Stomach (tissue), 9 donors: Measurements from ENCODE around the gene ADCY9. TPM values are rescaled to one million over a fixed set of nuclear protein-coding genes. Genes with fewer than 3 reads are reported as not detected.

Experiments used
- DNase-seq, 2 donors: peaks; one replicate each; pipeline versions ENCODE4 v3.0.0 to v3.0.0-alpha.2; 2013 to 2019
- H3K27ac ChIP-seq, 5 donors: fragments of 200-600 bp in 4 of 5; sonication (generic) in 4 of 5; one replicate each; pipeline ENCODE4 v1.5.1; 2013 to 2019; ENCODE audit warnings: mild to moderate bottlenecking in 1 of 5, moderate library complexity in 1 of 5
- H3K27me3 ChIP-seq, 3 donors: fragments of 200-600 bp; sonication (generic); one replicate each; pipeline ENCODE4 v1.5.1; 2017 to 2019; ENCODE audit warnings: mixed run types in 1 of 3
- H3K36me3 ChIP-seq, 4 donors: fragments of 200-600 bp; sonication (generic); 1 replicate in 3 of 4; 2 replicates in 1 of 4; pipeline ENCODE4 v1.5.1; 2016 to 2019
- H3K4me1 ChIP-seq, 4 donors: fragments of 200-600 bp; sonication (generic); one replicate each; pipeline ENCODE4 v1.5.1; 2016 to 2019
- H3K4me3 ChIP-seq, 4 donors: fragments of 200-600 bp; sonication (generic) in 3 of 4; one replicate each; pipeline ENCODE4 v1.5.1; 2016 to 2019; ENCODE audit warnings: mild to moderate bottlenecking in 1 of 4
- H3K9me3 ChIP-seq, 4 donors: fragments of 200-600 bp; sonication (generic); one replicate each; pipeline ENCODE4 v1.5.1; 2016 to 2019
- CTCF ChIP-seq, 7 experiments: fragments of 450-650 bp in 4 of 7; fragments of 200-600 bp in 3 of 7; sonication (generic) in 3 of 7; IDR thresholded peaks; one replicate each; pipeline ENCODE4 v1.5.1; 2016 to 2019; ENCODE audit warnings: antibody characterized with exemption in 7 of 7, control low read depth in 2 of 7, mild to moderate bottlenecking in 1 of 7
- EP300 ChIP-seq: sonication (generic); formaldehyde crosslinking; IDR thresholded peaks from one replicate; pipeline ENCODE4 v1.6.1; 2017; ENCODE audit warnings: antibody characterized with exemption
- POLR2A ChIP-seq, 4 donors: fragments of 450-650 bp; IDR thresholded peaks; one replicate each; pipeline ENCODE4 v1.6.1; 2016; ENCODE audit warnings: antibody characterized with exemption in 4 of 4, control low read depth in 2 of 4, mild to moderate bottlenecking in 1 of 4, moderate library complexity in 1 of 4
- POLR2AphosphoS5 ChIP-seq, 3 donors: sonication (generic); formaldehyde crosslinking; IDR thresholded peaks; one replicate each; pipeline ENCODE4 v1.6.1; 2016; ENCODE audit warnings: antibody characterized with exemption in 3 of 3
- WGBS, 5 donors: extraction: QIAGEN DNeasy Blood & Tissue Kit in 3 of 5; methylation state at CpG; one replicate each; pipeline versions ENCODE4 v1.1.5 to v1.1.7; 2013 to 2018; 5-methylcytosine and 5-hydroxymethylcytosine counted together
- intact Hi-C: fragments of 100-400 bp; cut with DNase I; formaldehyde crosslinking; loops from one replicate; pipeline ENCODE4 v1.15.1; 2023; ENCODE audit warnings: low total_unique reads
- polyA plus RNA-seq, 3 donors: library from polyadenylated mRNA; stranded (reverse); fragments of 200-250 nt; gene quantifications; one replicate each; pipeline ENCODE4 v1.2.3, GENCODE V29; 2013
- total RNA-seq, 5 donors: library from RNA; depleted of rRNA; stranded (reverse); fragments of >200 nt; gene quantifications; one replicate each; pipeline versions ENCODE4 v1.1.0 to v1.2.3, GENCODE V29; 2014 to 2016
- donor health status: healthy with polysubstance abuse.
- donor health status: Bipolar disorder and iron deficiency.
- donor health status: healthy.

Gene ADCY9
- total and polyA plus RNA-seq, 8 donors = 1.7 to 55.0 (median 12.9) TPM

GRCh38 chr16:3971261-3971660 is 145.0 kb downstream of the ADCY9 start:
- 87 to 91% (median 88%) methylated on average over 9 of the region's 9 CpGs for WGBS, 5 donors
- H3K4me3 ChIP-seq = no peak overlapping the region
- no peaks in the 10 kb centered on the region for H3K9me3 ChIP-seq
- no peak for DNase-seq
- no peaks in the 10 kb centered on the region for H3K27me3 ChIP-seq
- peaks cover 0 to 62% (median 40%) of the 10 kb centered on the region in 4 donors for H3K36me3 ChIP-seq
- no peaks in the 10 kb centered on the region for H3K4me1 ChIP-seq
- no peak overlapping the region for H3K27ac ChIP-seq
- TF ChIP-seq POLR2AphosphoS5 (IDR thresholded peaks at IDR 0.05) = no peak
- TF ChIP-seq CTCF (IDR thresholded peaks at IDR 0.05) = no peak
- TF ChIP-seq EP300 = no peak
- TF ChIP-seq POLR2A (IDR thresholded peaks at IDR 0.05) = no peak
- intact Hi-C loops = no loop called here

GRCh38 chr16:3968551-3968950 is 147.7 kb downstream of the ADCY9 start:
- Histone ChIP-seq H3K27ac (no peak overlapping the region), H3K36me3 (peaks cover 0 to 47% (median 35%) of the 10 kb centered on the region in 4 donors), H3K4me1 (no peaks in the 10 kb centered on the region), H3K4me3 (no peak overlapping the region), H3K27me3 (no peaks in the 10 kb centered on the region), H3K9me3 (no peaks in the 10 kb centered on the region)
- intact Hi-C loops = no loop called here
- DNase-seq = no peak
- WGBS, 5 donors = 86 to 94% (median 89%) methylated on average over 8 of the region's 8 CpGs
- no peak for TF ChIP-seq POLR2A (IDR thresholded peaks at IDR 0.05)
- no peak for TF ChIP-seq CTCF (IDR thresholded peaks at IDR 0.05)
- TF ChIP-seq POLR2AphosphoS5 (IDR thresholded peaks at IDR 0.05) = no peak
- TF ChIP-seq EP300 = no peak

- no peak for TF ChIP-seq POLR2AphosphoS5 (IDR thresholded peaks at IDR 0.05)
- TF ChIP-seq EP300 = no peak
- TF ChIP-seq POLR2A (IDR thresholded peaks at IDR 0.05) = no peak
- TF ChIP-seq CTCF (IDR thresholded peaks at IDR 0.05) = no peak
- H3K36me3 ChIP-seq = peaks cover 0 to 32% (median 30%) of the 10 kb centered on the region in 4 donors
- DNase-seq = no peak
- H3K4me3 ChIP-seq = no peak overlapping the region
- WGBS, 5 donors = 96 to 97% (median 97%) methylated on average over 24 of the region's 24 CpGs
- no peaks in the 10 kb centered on the region for H3K27me3 ChIP-seq
- no peaks in the 10 kb centered on the region for H3K9me3 ChIP-seq
- H3K4me1 ChIP-seq = peaks cover 0 to 11% (median 5%) of the 10 kb centered on the region in 4 donors
- intact Hi-C loops = no loop called here
- no peak overlapping the region for H3K27ac ChIP-seq
Observed at GRCh38 chr16:3966681-3967080, 149.6 kb downstream of the ADCY9 start.

- no peaks in the 10 kb centered on the region for H3K9me3 ChIP-seq
- TF ChIP-seq CTCF (IDR thresholded peaks at IDR 0.05) (no peak), EP300 (no peak)
- 96 to 97% (median 97%) methylated on average over 50 of the region's 50 CpGs for WGBS, 5 donors
- H3K4me3 ChIP-seq = no peak overlapping the region
- no peaks in the 10 kb centered on the region for H3K27me3 ChIP-seq
- peaks cover 0 to 30% (median 25%) of the 10 kb centered on the region in 4 donors for H3K36me3 ChIP-seq
- H3K27ac ChIP-seq = no peak overlapping the region
- intact Hi-C loops = no loop called here
- peaks cover 0 to 18% (median 11%) of the 10 kb centered on the region in 4 donors for H3K4me1 ChIP-seq
- no peak for DNase-seq
Observed at GRCh38 chr16:3965781-3966582, 150.3 kb downstream of the ADCY9 start.
